Glutamatergic neuron (in vitro differentiated cells): ENCODE results near the gene DDX24. TPM values are rescaled to one million over a fixed set of nuclear protein-coding genes. Genes with fewer than 3 reads are reported as not detected.

Experiments
- DNase-seq: peaks from one replicate; pipeline ENCODE4 v3.0.0; 2022
- H3K27ac Mint-ChIP-seq: one replicate; pipeline ENCODE4 v1.8.0; 2020; ENCODE audit warnings: mild to moderate bottlenecking, mixed read lengths, inconsistent platforms; ENCODE audit not compliant: unreplicated experiment
- H3K27me3 Mint-ChIP-seq: one replicate; pipeline ENCODE4 v1.8.0; 2020; ENCODE audit warnings: mild to moderate bottlenecking, moderate library complexity, mixed read lengths, inconsistent platforms; ENCODE audit not compliant: unreplicated experiment
- H3K36me3 Mint-ChIP-seq: one replicate; pipeline ENCODE4 v1.8.0; 2020; ENCODE audit warnings: mild to moderate bottlenecking, mixed read lengths, inconsistent platforms; ENCODE audit not compliant: unreplicated experiment
- H3K4me1 Mint-ChIP-seq: one replicate; pipeline ENCODE4 v1.8.0; 2020; ENCODE audit warnings: mild to moderate bottlenecking, low read depth, mixed read lengths, inconsistent platforms; ENCODE audit not compliant: unreplicated experiment
- H3K4me3 Mint-ChIP-seq: one replicate; pipeline ENCODE4 v1.8.0; 2020; ENCODE audit warnings: mild to moderate bottlenecking, mixed read lengths, inconsistent platforms; ENCODE audit not compliant: unreplicated experiment
- H3K9me3 Mint-ChIP-seq: one replicate; pipeline ENCODE4 v1.8.0; 2020; ENCODE audit warnings: mild to moderate bottlenecking, moderate library complexity, mixed read lengths, inconsistent platforms; ENCODE audit not compliant: unreplicated experiment
- CTCF ChIP-seq: fragments of 200-600 bp; sonication (generic); IDR thresholded peaks from one replicate; pipeline ENCODE4 v1.5.0; 2021; ENCODE audit not compliant: partially characterized antibody, unreplicated experiment
- total RNA-seq: library from RNA; stranded (reverse); fragmentation: NEBNext Ultra II Directional; extraction: Animal tissue kit (Norgen Biotek cat#: 25700); gene quantifications from one replicate; pipeline ENCODE4 v1.2.1, GENCODE V29; 2021; ENCODE audit not compliant: unreplicated experiment

The DDX24 gene
- total RNA-seq, 1 donor from 2014 or later, result 257 TPM

GRCh38 chr14:94059998-94060397 lies 21.0 kb downstream of the DDX24 start:
- Mint-ChIP-seq H3K27ac (no peak overlapping the region), H3K36me3 (peaks cover 15% of the 10 kb centered on the region), H3K9me3 (no peaks in the 10 kb centered on the region), H3K27me3 (no peaks in the 10 kb centered on the region), H3K4me3 (no peak overlapping the region), H3K4me1 (peaks cover 15% of the 10 kb centered on the region)
- no peak for DNase-seq
- no peak for TF ChIP-seq CTCF

- no peak overlapping the region for H3K4me3 Mint-ChIP-seq
- no peak for DNase-seq
- H3K36me3 Mint-ChIP-seq, result peaks cover 19% of the 10 kb centered on the region
- H3K27me3 Mint-ChIP-seq, result no peaks in the 10 kb centered on the region
- TF ChIP-seq CTCF, result no peak
- peaks cover 9% of the 10 kb centered on the region for H3K4me1 Mint-ChIP-seq
- H3K9me3 Mint-ChIP-seq, result no peaks in the 10 kb centered on the region
- no peak overlapping the region for H3K27ac Mint-ChIP-seq
Measured at GRCh38 chr14:94058674-94059138, 22.3 kb downstream of the DDX24 start.

GRCh38 chr14:94058128-94058673 lies 22.8 kb downstream of the DDX24 start:
- Mint-ChIP-seq H3K4me1 (peaks cover 9% of the 10 kb centered on the region), H3K27me3 (no peaks in the 10 kb centered on the region), H3K9me3 (no peaks in the 10 kb centered on the region), H3K27ac (no peak overlapping the region), H3K36me3 (peaks cover 19% of the 10 kb centered on the region), H3K4me3 (no peak overlapping the region)
- TF ChIP-seq CTCF, result no peak
- DNase-seq, result no peak

GRCh38 chr14:94056579-94057308 lies 24.3 kb downstream of the DDX24 start:
- peaks cover 3% of the 10 kb centered on the region for H3K4me1 Mint-ChIP-seq
- no peak for DNase-seq
- no peaks in the 10 kb centered on the region for H3K9me3 Mint-ChIP-seq
- peaks cover 19% of the 10 kb centered on the region for H3K36me3 Mint-ChIP-seq
- no peak overlapping the region for H3K27ac Mint-ChIP-seq
- TF ChIP-seq CTCF, result no peak
- H3K4me3 Mint-ChIP-seq, result no peak overlapping the region
- no peaks in the 10 kb centered on the region for H3K27me3 Mint-ChIP-seq

GRCh38 chr14:94054936-94055335 lies 26.1 kb downstream of the DDX24 start:
- Mint-ChIP-seq H3K27ac (no peak overlapping the region), H3K36me3 (peaks cover 30% of the 10 kb centered on the region), H3K27me3 (peaks cover 1% of the 10 kb centered on the region), H3K9me3 (no peaks in the 10 kb centered on the region), H3K4me3 (no peak overlapping the region), H3K4me1 (peaks cover 1% of the 10 kb centered on the region)
- TF ChIP-seq CTCF, result no peak
- no peak for DNase-seq
